OCI-LY7 (cell line): ENCODE data around the gene TCHHL1. TPM values are rescaled to one million over a fixed set of nuclear protein-coding genes. Genes with fewer than 3 reads are reported as not detected.

Experiments used
- BruUV-seq: library from RNA; stranded (reverse); fragments of 400-500 nt; replicated peaks from 2 replicates; lab custom pipeline; 2021; lab: Mats Ljungman, UMichigan
- CTCF ChIA-PET: fragments of 300-600 bp; sonication (Branson Sonifier 250); formaldehyde crosslinking; loops from one replicate; lab custom pipeline; 2022; ENCODE audit warnings: antibody characterized with exemption; ENCODE audit not compliant: unreplicated experiment; lab: Charles Lee
- POLR2A ChIA-PET: fragments of 300-600 bp; sonication (Branson Sonifier 250); formaldehyde crosslinking; loops from one replicate; lab custom pipeline; 2022; ENCODE audit warnings: antibody characterized with exemption; lab: Charles Lee
- DNase-seq: peaks from one replicate; pipeline ENCODE4 v3.0.0-alpha.2; 2015; ENCODE audit warnings: low spot score
- H2AFZ ChIP-seq: fragments of 200-600 bp; sonication (generic), shearing (Covaris generic); 2 replicates; pipeline ENCODE4 v1.6.1; 2014; ENCODE audit warnings: mild to moderate bottlenecking, antibody characterized with exemption, low read length, moderate library complexity
- H3K27ac ChIP-seq: fragments of 200-600 bp; sonication (generic); 2 replicates; pipeline ENCODE4 v1.5.1; 2014; ENCODE audit warnings: mixed run types, low read depth, mild to moderate bottlenecking, moderate library complexity, low read length, inconsistent platforms; ENCODE audit not compliant: poor library complexity, severe bottlenecking
- H3K36me3 ChIP-seq: fragments of 200-600 bp; sonication (generic); 2 replicates; pipeline ENCODE4 v1.6.1; 2014; ENCODE audit warnings: mild to moderate bottlenecking, antibody characterized with exemption, low read length, moderate library complexity, mixed read lengths; ENCODE audit not compliant: insufficient read depth
- H3K4me1 ChIP-seq: fragments of 200-600 bp; sonication (generic); 2 replicates; pipeline ENCODE4 v1.5.1; 2014; ENCODE audit warnings: mild to moderate bottlenecking, low read length; ENCODE audit not compliant: insufficient read depth, poor library complexity, severe bottlenecking
- H3K4me2 ChIP-seq: fragments of 200-600 bp; sonication (generic); 2 replicates; pipeline ENCODE4 v1.6.1; 2014; ENCODE audit warnings: mild to moderate bottlenecking, low read length
- H3K4me3 ChIP-seq: fragments of 200-600 bp; sonication (generic); 2 replicates; pipeline ENCODE4 v1.5.1; 2014; ENCODE audit warnings: mild to moderate bottlenecking, low read depth, low read length; ENCODE audit not compliant: poor library complexity, severe bottlenecking
- H3K79me2 ChIP-seq: fragments of 200-600 bp; sonication (generic); 2 replicates; pipeline ENCODE4 v1.6.1; 2016; ENCODE audit warnings: low read depth, mild to moderate bottlenecking, low read length, moderate library complexity, mixed read lengths; ENCODE audit not compliant: insufficient read depth
- H3K9me2 ChIP-seq: fragments of 200-600 bp; sonication (generic); 2 replicates; pipeline ENCODE4 v1.6.1; 2016; ENCODE audit warnings: mild to moderate bottlenecking, low read length, mixed read lengths; ENCODE audit not compliant: insufficient read depth
- H3K9me3 ChIP-seq: fragments of 200-600 bp; sonication (generic); 2 replicates; pipeline ENCODE4 v1.6.1; 2014; ENCODE audit warnings: mild to moderate bottlenecking, mixed run types, low read length, mixed read lengths
- H4K20me1 ChIP-seq: fragments of 200-600 bp; sonication (generic); 2 replicates; pipeline ENCODE4 v1.6.1; 2014; ENCODE audit warnings: mild to moderate bottlenecking, antibody characterized with exemption, low read length, moderate library complexity, mixed read lengths; ENCODE audit not compliant: insufficient read depth
- CTCF ChIP-seq: fragments of 200-600 bp; sonication (generic); conservative IDR thresholded peaks from 2 replicates; pipeline ENCODE4 v1.5.1; 2014; ENCODE audit warnings: mild to moderate bottlenecking, antibody characterized with exemption, low read length, moderate library complexity, mixed read lengths
- EZH2phosphoT487 ChIP-seq: fragments of 200-600 bp; sonication (generic); IDR thresholded peaks from 2 replicates; pipeline ENCODE4 v1.6.1; 2018; ENCODE audit warnings: low read depth, borderline replicate concordance, mild to moderate bottlenecking, mixed run types, antibody characterized with exemption, low read length, moderate library complexity, mixed read lengths
- intact Hi-C: fragments of 100-400 bp; cut with micrococcal nuclease; formaldehyde crosslinking; loops from one replicate; pipeline ENCODE4 v1.10.0; 2022; ENCODE audit not compliant: unreplicated experiment
- total RNA-seq, 2 experiments: library from RNA; depleted of rRNA in 1 of 2; stranded (reverse); fragments of >200 nt in 1 of 2; shearing (Covaris generic) in 1 of 2; gene quantifications; 2 replicates each; pipeline ENCODE4 v1.2.3, GENCODE V29; 2014 to 2022

Gene TCHHL1
- total RNA-seq, 2 experiments from 2014 or later, result not detected

GRCh38 chr1:152048416-152049009 is 40.4 kb downstream of the TCHHL1 start:
- TF ChIP-seq EZH2phosphoT487 (no peak), CTCF (no peak)

GRCh38 chr1:152047730-152048415 is 41.0 kb downstream of the TCHHL1 start:
- BruUV-seq, result no TSS peak
- TF ChIP-seq CTCF (peak; percentile 88), EZH2phosphoT487 (no peak)
- Histone ChIP-seq H3K27ac (peak overlapping the region; percentile 63), H2AFZ (peak overlapping the region; percentile 91), H3K79me2 (no peaks in the 10 kb centered on the region), H3K36me3 (no peaks in the 10 kb centered on the region), H3K9me3 (no peaks in the 10 kb centered on the region), H4K20me1 (no peaks in the 10 kb centered on the region), H3K4me3 (peak overlapping the region; percentile 14), H3K4me1 (peaks cover 17% of the 10 kb centered on the region), H3K4me2 (peak overlapping the region; percentile 57), H3K9me2 (no peaks in the 10 kb centered on the region)
- ChIA-PET CTCF (no interaction called here), POLR2A (interaction anchor here (0.6 to 6.2 kb wide), 4 partner anchors 8 to 167 kb away, joined by 3 to 38 read pairs (median 4); partner anchors contain the start of gene S100A11)
- DNase-seq, result peak; percentile 86
- intact Hi-C loops, result no loop called here

More at GRCh38 chr1:152048416-152049009, 40.4 kb downstream of the TCHHL1 start:
- Histone ChIP-seq H3K27ac (peak overlapping the region; percentile 63), H3K9me2 (no peaks in the 10 kb centered on the region), H4K20me1 (no peaks in the 10 kb centered on the region), H3K4me1 (peaks cover 17% of the 10 kb centered on the region), H3K4me2 (peak overlapping the region; percentile 57), H3K36me3 (no peaks in the 10 kb centered on the region), H3K4me3 (peak overlapping the region; percentile 14), H2AFZ (peak overlapping the region; percentile 91), H3K79me2 (no peaks in the 10 kb centered on the region), H3K9me3 (no peaks in the 10 kb centered on the region)
- DNase-seq, result no peak
- intact Hi-C loops, result no loop called here
- CTCF ChIA-PET, result no interaction called here
- TSS peak; percentile 73 for BruUV-seq
- POLR2A ChIA-PET, result interaction anchor here (0.7 to 6.2 kb wide), 3 partner anchors 9 to 410 kb away, joined by 3 to 38 read pairs (median 5); partner anchors contain the start of gene S100A11
